Lower lobe of right lung (tissue), 2 donors: ENCODE results near the gene ZNF362. TPM values are rescaled to one million over a fixed set of nuclear protein-coding genes. Genes with fewer than 3 reads are reported as not detected.

Experiments
- ATAC-seq, 2 donors: fragments of 200-7000 bp; cut with Tn5 transposase; one replicate each; pipeline ENCODE4 v1.9.1; 2020 to 2022; ENCODE audit warnings: mild to moderate bottlenecking in 2 of 2, moderate library complexity in 2 of 2
- DNase-seq: peaks from one replicate; pipeline ENCODE4 v3.0.0-alpha.2; 2020
- H3K27ac ChIP-seq: fragments of 200-600 bp; one replicate; pipeline ENCODE4 v1.8.0; 2022
- H3K27me3 ChIP-seq: fragments of 200-600 bp; one replicate; pipeline ENCODE4 v1.8.0; 2022; ENCODE audit warnings: low read depth
- H3K36me3 ChIP-seq: fragments of 200-600 bp; one replicate; pipeline ENCODE4 v1.8.0; 2022; ENCODE audit warnings: mild to moderate bottlenecking
- H3K4me1 ChIP-seq: fragments of 200-600 bp; one replicate; pipeline ENCODE4 v1.8.0; 2022
- H3K4me3 ChIP-seq: fragments of 200-600 bp; one replicate; pipeline ENCODE4 v1.8.0; 2022; ENCODE audit warnings: mild to moderate bottlenecking
- H3K9me3 ChIP-seq: fragments of 200-600 bp; one replicate; pipeline ENCODE4 v1.8.0; 2022
- intact Hi-C: fragments of 100-400 bp; cut with DNase I; formaldehyde crosslinking; loops from one replicate; pipeline ENCODE4 v1.11.0; 2022
- total RNA-seq: library from RNA; stranded (reverse); fragmentation: NEBNext Ultra II Directional; extraction: Animal tissue kit (Norgen Biotek cat#: 25700); gene quantifications from one replicate; pipeline ENCODE4 v1.2.1, GENCODE V29; 2021
- TF ChIP-seq, protein P1 (sequence below): fragments of 200-600 bp; IDR thresholded peaks from one replicate; pipeline ENCODE4 v1.8.0; 2022; ENCODE audit warnings: antibody characterized with exemption, mild to moderate bottlenecking
- donor health status: DM: no; HTN: yes; CAD: no; lungs with severe emphysema.

ZNF362 gene
- total RNA-seq, 1 donor from 2014 or later, result 30.7 TPM

DNA sequence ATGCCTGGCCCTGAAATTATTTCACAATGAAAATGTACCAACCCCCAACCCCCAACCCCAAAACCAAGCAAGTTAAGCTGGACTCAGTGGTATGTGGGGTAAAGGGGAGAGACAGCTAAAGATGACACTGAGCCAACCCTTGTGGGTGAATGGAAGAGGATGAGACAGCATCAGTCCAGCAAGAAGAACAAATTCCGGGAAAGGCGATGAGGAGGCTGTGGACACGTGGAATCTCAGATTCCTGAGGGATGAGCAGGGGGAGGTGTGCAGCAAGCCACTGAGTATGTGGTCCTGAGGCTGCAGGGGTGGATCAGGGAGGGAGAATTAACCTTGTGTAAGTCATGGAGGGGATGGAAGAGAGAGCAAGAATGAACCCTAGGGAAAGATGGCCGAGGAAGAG lies 14.4 kb upstream of the ZNF362 start:
- Histone ChIP-seq H3K9me3 (no peaks in the 10 kb centered on the region), H3K4me3 (no peak overlapping the region), H3K36me3 (no peaks in the 10 kb centered on the region), H3K27me3 (no peaks in the 10 kb centered on the region), H3K4me1 (no peaks in the 10 kb centered on the region), H3K27ac (no peak overlapping the region)
- TF ChIP-seq, protein P1, sequence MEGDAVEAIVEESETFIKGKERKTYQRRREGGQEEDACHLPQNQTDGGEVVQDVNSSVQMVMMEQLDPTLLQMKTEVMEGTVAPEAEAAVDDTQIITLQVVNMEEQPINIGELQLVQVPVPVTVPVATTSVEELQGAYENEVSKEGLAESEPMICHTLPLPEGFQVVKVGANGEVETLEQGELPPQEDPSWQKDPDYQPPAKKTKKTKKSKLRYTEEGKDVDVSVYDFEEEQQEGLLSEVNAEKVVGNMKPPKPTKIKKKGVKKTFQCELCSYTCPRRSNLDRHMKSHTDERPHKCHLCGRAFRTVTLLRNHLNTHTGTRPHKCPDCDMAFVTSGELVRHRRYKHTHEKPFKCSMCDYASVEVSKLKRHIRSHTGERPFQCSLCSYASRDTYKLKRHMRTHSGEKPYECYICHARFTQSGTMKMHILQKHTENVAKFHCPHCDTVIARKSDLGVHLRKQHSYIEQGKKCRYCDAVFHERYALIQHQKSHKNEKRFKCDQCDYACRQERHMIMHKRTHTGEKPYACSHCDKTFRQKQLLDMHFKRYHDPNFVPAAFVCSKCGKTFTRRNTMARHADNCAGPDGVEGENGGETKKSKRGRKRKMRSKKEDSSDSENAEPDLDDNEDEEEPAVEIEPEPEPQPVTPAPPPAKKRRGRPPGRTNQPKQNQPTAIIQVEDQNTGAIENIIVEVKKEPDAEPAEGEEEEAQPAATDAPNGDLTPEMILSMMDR, result no peak
- ATAC-seq (no peak), DNase-seq (no peak)
- intact Hi-C loops, result no loop called here

DNA sequence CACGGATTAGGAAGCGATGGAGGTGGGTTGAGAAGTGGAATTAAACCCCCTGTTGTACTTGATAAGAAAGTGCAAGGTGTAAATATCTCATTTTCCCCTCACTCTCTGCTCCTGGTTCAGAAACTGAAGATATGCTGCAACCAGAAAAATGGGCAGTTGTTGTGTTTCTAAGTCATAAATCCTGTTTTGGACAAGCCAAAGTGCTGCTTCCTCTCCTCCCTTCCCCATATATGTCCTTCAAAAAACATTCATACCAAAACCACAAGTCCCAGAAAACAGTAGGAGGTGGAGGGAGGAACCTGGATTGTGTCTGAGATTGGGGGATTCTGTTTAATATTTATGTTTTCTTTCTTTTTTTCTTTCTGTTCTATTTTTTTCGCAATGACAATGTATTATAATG lies 13.6 kb upstream of the ZNF362 start:
- no peaks in the 10 kb centered on the region for H3K9me3 ChIP-seq
- no peak overlapping the region for H3K4me3 ChIP-seq
- intact Hi-C loops, result no loop called here
- H3K27ac ChIP-seq, result no peak overlapping the region
- ATAC-seq (no peak), DNase-seq (no peak)
- TF ChIP-seq, protein P1, result no peak
- no peaks in the 10 kb centered on the region for H3K4me1 ChIP-seq
- no peaks in the 10 kb centered on the region for H3K36me3 ChIP-seq
- no peaks in the 10 kb centered on the region for H3K27me3 ChIP-seq

DNA sequence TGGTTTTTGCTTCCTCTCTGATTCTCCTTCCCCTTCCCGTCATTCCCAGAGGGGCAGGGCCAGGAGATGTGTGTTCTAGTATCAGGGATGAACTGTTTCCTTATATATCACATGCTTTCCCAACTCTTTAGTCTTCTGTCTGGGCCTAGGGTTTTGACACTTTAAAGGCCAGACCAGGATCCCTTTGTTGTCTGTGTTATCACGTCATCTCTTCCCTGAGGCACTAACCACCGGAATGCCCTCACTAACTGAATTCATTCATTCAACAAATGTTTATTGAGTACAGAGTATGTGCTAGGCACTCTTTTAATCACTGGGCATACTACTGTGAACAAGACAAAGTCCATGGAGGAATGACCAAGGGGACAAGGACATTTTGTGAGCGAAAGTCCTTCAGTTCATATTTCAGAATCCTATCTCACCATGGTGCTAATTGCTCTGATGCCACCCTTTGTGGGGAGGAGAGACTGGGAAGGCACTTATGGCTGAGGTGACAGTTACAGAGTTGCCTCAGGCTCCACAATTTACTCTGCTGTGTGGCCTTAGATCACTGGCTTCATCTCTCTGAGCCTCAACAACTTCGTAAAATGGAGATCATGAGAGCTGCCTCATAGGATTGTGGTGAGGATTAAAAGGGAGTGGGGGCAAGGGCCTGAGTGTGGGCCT lies 12.0 kb upstream of the ZNF362 start:
- Histone ChIP-seq H3K4me3 (no peak overlapping the region), H3K4me1 (no peaks in the 10 kb centered on the region), H3K27me3 (no peaks in the 10 kb centered on the region), H3K27ac (no peak overlapping the region), H3K9me3 (no peaks in the 10 kb centered on the region), H3K36me3 (no peaks in the 10 kb centered on the region)
- intact Hi-C loops, result no loop called here
- TF ChIP-seq, protein P1, result no peak
- DNase-seq (no peak), ATAC-seq (no peak)

DNA sequence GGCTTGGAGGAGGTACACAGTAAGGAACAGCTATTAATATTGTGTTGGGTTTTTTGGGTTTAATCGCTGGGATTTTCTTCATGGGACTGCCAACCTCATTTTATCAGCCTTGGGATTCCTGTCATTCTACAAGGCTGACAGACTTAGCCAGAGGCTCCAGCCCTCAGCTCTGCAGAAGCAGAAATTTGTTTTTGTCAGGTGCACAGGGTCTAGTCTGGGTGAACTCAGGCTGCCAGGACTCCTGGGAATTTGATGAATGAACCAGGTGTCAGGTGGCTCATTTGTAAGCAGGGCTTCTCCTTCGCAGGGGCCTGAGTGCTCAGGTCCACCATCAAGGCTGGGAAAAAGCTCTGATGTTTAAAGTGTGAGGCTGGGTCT lies 11.5 kb upstream of the ZNF362 start:
- TF ChIP-seq, protein P1, result no peak
- H3K4me3 ChIP-seq, result no peak overlapping the region
- ATAC-seq, result no peak
- no peaks in the 10 kb centered on the region for H3K9me3 ChIP-seq
- H3K4me1 ChIP-seq, result no peaks in the 10 kb centered on the region
- H3K36me3 ChIP-seq, result no peaks in the 10 kb centered on the region
- no peak overlapping the region for H3K27ac ChIP-seq
- DNase-seq, result no peak
- no peaks in the 10 kb centered on the region for H3K27me3 ChIP-seq
- intact Hi-C loops, result no loop called here

DNA sequence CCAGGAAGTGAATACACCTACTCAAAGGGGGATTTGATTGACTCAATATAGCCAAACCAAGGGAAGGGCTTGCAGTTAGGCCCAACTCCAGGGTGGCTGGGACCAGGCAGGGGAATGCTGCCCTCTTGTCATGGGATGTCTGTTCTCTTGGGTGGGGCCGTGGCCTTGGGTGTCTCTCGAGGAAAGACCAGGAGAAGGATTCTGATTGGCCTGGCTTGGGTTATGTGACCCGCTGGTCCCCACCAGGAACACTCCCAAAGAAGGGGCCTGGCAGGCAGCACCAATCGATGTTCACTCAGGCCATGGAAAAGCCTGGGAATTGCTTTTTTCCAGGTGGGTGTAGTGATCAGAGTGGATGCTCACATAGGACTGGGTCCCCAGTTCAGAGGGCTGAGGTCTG lies 10.1 kb upstream of the ZNF362 start:
- ATAC-seq, result no peak

More for the DNA sequence above, 10.1 kb upstream of the ZNF362 start:
- no peaks in the 10 kb centered on the region for H3K4me1 ChIP-seq
- no peak overlapping the region for H3K4me3 ChIP-seq
- H3K36me3 ChIP-seq, result no peaks in the 10 kb centered on the region
- intact Hi-C loops, result no loop called here
- TF ChIP-seq, protein P1, result no peak
- no peaks in the 10 kb centered on the region for H3K9me3 ChIP-seq
- no peak overlapping the region for H3K27ac ChIP-seq
- no peak for DNase-seq
- no peaks in the 10 kb centered on the region for H3K27me3 ChIP-seq
